Forelimb muscle (tissue), 1 donor: ENCODE measurements around the gene CBFA2T3. TPM values are rescaled to one million over a fixed set of nuclear protein-coding genes. Genes with fewer than 3 reads are reported as not detected.

Experiments
- DNase-seq: peaks from one replicate; pipeline ENCODE4 v3.0.0-alpha.2; 2013; ENCODE audit warnings: low read depth
- polyA plus RNA-seq: library from polyadenylated mRNA; unstranded; fragments of 120-200 nt; gene quantifications from one replicate; pipeline ENCODE4 v1.2.1, GENCODE V29; 2013; ENCODE audit not compliant: insufficient read length

Gene CBFA2T3
- polyA plus RNA-seq, 1 donor = 18.9 TPM

DNA sequence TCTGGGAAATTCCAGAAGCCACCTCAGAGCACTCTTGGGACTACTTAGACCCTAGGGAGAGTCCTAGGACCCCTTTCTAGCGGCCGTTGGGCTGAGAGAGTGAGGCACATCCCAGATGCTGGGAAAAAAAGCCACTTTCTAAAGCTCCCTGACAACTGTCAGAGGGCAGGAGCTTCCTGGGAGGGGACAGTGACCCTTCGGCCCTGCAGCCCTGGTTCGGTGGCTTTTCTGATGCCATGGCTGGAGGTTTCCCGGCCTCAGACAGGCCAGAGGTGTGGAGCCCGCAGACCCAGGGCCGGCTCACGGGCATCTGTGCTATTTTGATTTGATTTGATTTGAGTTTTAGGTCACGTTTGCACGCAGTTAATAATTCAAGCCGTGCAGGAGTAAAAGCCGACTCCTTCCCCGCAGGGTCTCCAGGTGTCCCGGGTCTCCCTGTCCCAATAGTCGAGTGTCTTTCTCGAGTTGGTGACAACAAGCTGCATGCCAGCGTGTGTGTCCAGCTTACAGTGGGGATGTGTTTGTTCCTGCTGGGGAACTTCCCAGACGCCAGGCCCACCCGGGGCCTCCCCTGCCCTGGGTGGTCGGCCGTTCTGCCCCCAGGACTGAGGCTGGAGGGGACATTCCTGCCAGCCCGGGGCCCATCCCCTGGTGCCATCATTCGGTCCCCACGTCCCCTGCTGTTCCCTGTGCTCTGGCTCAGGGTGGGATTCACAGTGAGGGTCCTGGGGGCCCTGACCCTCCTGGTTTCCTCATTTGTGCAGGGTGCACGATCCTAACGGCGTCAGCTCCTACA lies 1.0 kb upstream of the CBFA2T3 start:
- no peak for DNase-seq

DNA sequence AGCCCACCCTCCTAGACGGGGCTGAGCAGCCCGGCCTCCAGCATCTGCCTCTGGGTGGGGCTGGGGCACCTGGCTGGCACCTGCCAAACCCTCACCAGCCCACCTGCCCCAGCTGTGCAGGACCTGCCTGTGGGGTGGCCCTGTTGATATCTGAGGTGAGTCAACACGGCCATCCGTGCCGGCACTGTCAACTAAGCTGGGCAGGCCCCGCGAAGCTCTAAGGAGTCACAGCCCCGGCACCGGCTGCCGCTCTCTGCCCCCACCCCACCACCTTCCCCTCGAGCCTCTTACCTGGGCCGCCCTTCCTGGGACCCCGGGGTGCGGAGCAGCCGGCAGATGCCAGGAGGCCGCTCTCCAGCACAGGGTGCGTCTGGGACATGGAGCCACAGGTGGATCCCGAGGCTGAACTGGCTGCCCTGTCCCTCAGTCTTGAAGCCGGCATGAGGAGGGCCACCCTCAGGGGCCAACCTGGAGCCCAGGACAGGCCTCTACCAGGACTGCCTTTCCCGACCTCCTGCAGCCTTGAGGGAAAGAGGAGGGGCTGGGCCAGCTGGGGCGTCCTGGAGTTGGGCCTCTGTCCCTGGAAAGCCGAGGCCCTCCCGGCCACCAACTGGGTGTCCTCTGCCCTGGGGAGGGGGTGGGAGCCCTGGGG lies 515 bp downstream of the CBFA2T3 start:
- DNase-seq = no peak

DNA sequence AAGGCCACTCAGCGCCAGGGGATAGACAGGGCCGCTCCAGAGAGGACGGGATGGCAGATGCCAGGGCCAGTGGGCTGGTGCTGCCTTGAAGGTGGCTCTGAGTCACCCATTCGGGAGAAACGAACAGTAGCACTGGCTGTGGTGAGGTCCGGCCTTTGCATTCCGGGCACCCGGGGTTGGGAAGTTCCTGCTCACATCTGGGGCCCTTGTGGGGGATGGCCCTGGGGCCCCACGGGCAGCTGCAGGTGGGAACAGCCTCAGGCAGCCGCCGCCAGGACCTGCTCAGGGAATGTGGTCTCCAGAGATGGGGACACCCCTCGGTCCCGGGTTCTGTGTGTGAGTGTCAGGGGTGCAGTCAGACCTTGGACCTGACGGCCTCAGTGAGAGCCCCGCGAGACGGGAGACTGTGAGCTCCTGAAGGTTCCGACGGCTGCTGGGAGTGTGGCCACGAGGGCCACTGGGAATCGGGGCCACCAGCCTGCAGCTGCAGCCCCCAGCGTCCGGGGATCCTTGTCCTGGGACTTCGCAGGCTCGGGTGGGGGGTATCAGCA lies 1.4 kb downstream of the CBFA2T3 start:
- no peak for DNase-seq

DNA sequence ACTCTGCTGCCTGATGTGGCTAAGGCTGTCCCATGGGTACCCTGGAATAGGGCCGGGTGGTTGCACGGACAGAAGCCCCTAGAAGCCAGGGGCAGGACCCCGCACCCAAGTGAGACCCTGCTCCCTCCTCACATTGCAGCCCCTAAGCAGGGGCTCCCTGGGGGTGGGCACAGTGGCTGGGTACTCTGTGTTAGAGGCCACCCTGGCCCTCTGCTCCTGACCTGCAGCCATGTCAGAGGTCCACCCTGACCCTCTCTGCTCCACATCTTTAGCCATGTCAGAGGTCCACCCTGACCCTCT lies 2.1 kb downstream of the CBFA2T3 start:
- DNase-seq = no peak

DNA sequence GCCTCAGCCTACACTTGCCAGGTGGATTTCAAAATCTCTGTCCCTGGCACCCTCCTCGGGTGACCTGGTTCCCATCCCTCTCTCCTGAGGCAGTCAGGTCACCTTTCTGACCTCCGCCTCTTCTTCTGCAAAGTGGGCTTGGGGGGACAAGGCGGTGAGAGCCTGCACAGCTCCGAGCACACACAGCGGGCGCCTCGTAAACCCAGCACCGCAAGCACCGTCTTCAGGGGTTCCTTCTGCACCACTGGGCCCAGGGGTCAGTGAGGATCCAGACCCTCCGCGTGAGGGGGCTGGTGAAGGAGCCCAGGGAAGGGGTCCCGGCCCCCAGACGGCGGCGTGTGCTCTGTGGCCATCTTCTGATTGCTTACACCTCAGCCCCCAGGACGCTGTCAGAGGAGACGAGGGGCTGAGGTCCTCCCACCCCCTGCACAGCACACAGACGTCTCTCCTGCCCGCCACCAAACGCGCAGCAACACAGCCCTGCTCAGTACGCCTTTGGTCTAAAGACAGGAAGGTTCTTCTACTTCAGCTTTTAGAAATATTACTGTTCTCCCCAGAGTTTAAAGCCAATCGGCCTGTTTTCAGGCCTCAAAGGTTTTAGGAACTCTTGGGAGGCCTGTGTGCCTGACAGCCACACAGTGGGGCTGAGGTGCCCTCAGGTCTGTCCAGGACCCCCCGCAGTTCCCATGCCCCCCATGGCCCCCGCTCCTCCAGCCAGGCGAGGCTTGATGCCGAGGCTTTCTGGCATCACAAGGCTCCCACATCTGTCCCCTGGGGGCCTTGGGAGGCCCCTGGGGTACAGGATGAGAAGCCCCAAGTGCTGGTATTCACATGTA lies 2.7 kb downstream of the CBFA2T3 start:
- DNase-seq = no peak

DNA sequence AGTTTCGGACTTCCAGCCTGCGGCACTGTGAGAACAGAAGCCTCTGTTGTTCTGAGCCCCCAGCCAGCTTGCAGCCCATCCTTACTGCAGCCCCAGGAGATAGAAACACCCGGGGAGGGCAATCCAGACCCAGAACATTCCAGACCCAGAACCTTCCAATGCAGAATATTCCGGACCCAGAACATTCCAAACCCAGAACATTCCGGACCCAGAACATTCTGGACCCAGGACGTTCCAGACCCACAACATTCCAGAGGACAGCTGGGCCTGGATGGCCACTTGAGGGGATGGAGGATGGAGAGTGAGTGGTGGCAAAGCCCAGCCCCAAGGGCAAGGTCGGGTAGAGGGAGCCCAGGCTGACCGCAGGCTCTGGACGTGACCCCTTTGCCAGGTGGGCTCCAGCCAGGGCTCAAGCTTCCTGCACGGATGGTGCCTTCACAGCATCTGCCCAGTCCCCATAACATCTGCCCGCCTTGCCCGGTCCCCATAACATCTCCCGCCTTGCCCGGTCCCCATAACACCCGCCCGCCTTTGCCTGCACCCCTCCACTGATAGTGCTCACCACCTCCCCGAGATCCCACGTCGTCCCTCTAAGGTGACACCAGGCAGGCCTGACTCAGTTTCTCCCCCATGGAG lies 3.5 kb downstream of the CBFA2T3 start:
- no peak for DNase-seq

DNA sequence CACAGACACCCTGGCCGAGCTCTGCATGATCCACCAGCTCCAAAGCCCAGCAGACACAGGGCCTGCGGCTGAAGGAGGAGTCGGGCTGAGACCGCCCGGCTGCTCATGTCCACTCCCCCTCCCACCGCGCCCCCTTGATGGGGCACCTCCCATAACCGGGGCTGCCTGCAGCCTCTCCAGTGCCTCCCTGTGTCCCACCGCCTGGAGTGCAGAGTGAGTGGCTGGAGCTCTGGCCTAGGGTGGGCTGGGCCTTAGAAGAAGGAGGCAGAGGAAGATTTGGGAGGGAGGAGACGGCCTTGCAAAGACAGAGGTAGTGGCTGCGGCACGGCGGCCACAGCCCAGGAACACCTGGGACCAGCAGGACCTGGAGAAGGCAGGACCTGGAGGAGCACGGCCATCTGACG lies 4.0 kb downstream of the CBFA2T3 start:
- no peak for DNase-seq

DNA sequence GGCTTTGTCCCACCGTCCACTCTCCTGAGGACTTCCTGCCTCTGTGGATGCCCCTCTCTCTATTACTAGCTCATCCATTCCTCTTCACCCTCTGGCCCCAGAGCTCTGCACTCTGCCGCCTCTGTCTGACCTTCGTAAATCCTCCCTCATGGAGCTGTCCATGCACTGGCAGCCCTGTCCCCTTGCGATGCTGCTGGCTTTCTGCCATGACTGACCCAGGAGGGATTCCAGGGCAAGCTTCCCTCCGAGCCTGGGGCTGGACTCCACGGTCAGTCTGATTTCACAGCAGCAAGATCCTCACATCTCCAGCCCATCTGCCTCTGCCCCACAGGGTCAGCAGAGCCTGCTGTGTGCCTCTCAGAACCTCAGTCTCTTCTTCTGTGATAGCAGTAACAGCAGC lies 4.7 kb downstream of the CBFA2T3 start:
- DNase-seq = no peak

DNA sequence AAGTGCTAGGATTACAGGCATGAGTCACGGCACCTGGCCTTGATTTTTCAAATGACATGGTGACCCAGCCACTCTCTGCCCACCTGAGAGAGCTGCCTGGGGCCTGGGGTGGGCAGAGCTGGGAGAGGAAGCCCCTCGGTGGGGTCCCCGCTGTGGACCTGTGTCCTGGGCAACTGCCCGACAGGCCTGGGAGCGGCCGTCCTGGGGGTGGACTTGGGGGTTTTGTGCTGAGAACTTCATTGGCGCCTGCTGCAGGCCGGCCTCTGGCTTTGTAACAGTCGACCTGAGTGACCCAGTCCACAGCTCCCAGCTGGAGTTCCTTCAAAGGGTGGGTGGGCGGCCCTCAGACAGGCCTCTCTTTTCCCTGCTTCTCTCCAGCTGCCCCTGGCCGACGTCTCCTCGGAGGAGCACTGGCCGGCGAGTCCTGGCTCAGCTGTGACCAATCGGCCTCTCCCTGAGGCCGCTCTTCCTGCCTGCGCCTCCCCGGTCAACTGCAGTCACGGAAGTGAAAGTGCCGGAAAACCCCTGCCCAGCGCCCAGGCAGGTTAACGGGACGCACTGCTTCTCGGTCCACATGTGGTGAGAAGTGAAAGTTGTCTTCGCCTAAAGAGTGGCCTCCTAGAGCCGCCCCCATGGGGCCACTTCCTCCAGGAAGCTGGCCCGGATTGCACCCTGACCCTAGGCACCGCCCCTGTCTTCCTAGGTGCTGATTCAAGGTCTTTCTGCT lies 5.5 kb downstream of the CBFA2T3 start:
- DNase-seq = no peak

DNA sequence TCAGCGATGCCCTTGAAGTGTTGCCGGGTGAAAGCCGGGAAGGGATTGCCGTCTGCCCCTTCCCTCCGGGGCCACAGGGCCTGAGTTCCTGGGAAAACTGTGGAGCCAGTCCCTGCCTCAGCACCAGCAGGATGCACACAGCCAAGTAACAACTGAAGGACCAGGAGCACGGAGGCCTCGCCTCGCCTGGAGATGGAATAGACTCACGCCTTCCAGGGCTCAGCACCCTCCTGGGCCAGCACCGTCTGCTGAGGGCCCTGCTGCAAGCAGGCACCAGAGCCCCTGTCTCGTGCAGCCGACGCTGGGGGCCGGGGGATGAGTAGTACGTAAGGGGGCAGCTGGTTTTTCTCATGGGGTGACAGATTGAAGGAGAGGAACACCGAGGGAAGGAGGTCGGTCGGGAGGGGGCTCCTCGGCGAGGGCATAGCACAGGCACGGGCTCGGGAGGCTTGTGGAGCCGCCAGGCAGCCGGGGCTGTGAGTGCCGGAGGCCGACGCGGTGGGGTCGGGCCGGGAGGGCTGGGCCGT lies 6.4 kb downstream of the CBFA2T3 start:
- no peak for DNase-seq

DNA sequence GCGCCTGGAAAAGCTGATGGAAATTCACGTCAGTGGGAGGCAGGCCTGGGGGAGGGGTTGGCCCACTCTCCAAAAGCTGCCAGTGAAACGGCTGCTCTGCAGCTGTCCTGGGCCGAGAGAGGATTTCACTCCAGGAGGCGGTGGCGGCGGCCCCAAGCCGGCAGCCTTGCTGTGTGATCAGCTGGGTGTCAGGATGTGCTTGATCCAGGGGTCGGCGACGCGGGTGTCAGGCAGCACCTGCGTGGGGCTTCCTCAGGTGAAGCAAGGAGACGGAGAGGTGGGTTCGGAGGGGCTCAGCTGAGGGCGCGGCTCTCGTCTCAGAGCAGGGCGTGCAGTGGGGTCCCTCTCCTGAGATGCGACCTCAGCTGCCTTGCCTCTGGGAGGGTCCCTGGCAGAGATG lies 7.0 kb downstream of the CBFA2T3 start:
- DNase-seq = no peak

DNA sequence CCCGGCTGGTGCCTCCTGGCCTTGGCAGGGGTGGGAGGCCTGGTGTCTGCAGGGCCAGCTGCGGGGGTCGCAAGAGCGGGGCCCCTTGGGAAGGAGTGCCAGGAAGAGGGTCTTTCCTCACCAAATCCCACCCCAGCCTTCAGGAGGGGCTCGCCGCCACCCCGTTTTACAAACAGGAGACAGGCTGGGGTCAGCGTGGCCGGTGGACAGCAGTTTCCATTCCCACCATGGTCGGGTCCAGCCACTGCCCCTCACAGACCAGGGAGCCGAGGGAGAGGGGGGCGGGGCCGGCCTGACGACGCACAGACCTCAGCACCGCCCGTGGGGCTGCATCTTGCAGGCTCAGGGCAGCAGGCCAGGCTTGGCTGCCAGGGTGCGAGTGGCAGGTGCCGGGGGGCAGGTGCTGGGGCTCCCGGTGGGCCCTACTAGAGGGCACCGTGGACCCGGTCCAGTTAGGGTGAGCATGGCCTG lies 7.6 kb downstream of the CBFA2T3 start:
- no peak for DNase-seq

DNA sequence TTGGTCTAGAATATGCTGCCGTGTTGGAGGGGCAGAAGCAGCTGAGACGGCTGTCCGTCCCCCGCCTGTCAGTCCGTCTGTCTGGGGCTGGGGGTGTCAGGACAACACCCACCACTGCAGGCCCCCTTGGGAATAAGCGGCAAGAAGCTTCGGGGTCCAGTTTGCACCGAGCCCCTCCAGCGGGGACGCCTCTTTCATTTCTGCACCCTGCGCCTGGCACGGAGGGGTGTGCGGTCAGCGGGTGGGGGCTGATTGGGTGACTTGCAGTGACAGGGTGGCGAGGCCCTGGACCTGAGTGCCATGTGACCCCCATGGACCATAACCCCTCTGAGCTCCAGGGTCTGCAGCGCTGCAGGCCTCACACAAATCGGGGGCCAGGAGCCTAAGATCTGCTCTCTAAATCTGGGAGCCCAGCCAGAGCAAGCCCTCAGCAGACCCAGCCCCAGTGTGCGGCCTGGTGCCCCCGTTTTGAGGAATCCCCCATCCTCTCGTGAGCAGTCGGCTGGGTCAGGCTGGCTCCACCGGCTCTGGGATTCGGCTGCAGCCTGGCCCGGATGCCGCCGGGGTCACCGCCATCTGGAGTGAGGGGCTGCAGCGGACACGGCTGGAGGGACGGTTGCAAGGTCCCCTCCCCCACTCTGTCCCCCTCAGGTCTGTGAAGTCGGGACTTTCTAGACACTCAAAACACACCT lies 8.3 kb downstream of the CBFA2T3 start:
- no peak for DNase-seq

DNA sequence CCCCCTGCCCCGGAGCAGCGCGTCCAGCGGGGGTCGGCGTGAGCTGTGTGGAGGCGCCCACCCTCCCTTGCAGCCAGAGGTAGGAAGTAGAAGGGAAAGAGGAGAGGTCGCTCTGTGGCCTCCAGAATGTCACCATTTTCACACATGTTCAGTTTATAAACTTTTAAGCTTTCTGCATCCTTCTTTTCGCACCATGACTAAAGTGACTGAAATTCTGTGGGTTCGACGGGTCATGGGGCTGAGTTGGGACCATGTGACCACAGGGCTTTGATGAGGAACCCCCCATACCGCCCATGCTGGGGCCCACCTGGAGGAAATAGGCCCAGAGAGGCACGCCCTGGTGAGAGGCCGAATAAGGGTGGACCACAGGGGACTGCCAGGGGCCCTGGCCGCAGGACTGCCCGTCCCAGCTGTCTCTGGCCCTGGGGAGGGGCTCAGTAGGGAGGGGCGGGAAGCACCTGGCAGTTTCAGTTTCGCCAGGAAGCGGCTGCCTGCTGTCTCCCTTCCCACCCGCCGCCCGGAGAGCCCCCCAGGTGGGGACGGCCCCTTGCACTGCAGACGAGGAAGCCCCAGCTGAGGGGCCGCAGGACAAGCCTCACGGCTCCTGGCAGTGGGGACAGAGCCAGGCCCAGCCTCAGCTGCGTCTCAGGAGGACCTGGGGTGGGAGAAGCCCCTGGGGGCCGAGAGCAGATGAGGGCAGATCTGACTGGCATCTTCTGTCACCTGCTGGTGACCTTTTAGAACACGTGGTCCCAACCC lies 9.0 kb downstream of the CBFA2T3 start:
- no peak for DNase-seq

DNA sequence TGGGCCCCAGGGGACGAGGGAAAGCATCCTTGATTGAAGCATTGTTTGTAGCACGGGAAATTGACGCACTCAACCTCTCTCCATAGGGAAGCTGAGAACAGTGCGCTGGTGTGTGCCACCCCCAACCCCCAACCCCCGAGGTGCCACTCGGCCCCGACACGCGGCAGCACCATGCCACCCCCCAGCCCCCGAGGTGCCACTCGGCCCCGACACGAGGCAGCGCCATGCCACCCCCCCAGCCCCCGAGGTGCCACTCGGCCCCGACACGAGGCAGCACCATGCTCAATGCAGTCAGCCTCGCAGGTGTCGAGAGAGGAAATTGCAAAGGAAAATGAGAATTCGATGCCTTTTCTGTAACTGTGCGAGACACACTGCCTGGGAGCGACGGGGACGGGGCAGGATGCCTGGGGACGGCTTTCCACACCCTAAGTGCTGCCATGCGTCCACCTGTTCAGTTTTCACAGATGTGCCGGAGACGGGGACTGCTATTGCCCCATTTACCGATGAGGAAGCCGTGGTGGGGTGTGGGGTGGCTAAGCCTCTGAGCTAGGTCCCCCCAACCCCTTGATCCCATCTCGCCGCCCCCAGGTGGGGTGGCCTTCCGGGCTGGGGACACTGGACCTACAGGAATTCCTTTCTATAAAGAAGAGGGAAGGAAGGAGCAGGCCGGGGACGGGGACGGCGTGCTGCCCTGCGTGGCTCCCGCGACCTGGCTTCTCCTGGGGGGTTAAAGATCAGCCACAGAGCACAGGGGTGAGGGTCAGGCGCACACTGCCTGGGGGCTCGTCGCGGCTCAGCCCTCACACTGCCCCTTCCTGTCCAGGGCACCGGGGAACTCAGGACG lies 9.8 kb downstream of the CBFA2T3 start:
- DNase-seq = no peak

DNA sequence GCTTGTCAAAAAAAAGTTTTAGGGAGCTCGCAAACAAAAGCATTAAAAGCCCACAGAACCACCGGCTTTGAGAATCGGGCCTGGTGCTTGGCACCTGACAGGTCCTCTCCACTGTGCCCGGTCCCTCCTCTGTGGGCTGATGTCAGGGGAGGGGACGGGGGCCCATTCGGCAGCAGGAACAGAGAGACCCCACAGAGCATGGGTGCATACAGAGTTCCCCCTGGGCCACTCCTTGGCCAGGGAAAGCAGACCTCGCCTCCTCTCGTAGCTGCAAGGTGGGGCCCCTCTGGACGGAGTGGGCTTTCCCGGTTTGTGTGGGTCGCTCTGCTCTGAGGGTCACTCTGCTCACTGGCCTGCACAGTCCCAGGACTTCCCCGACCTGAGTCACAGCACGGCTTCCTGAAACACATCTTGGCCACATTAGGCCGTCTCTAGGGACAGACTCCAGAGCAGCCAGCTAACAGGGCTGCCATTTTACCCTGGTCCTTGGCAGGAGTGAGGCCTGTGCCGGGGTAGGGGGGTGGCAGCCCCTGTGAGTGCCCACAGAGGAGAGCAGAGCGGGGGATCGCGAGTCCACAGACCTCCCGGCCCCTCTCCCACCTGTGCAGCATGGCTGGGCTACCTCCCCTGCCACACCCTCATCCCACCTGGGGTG lies 11.1 kb downstream of the CBFA2T3 start:
- DNase-seq = no peak

DNA sequence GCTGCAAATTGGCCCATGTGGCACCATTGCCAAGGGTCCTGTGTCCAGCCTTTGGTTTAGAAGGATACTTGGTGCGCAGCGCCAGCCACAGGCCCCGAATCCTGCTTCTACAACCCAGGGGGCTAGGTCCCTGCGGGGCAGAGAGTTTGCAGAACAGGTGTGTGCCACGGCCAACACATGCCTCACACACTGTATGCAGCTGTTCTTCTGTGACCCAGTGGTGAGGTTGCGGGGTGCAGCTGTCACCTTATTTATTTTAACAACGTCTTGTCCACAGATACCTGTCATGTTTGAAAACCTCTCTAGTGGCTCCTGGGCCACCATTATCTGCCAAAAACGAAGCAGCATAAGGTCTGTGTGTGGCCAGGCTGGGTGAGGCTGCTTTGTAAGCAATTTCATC lies 11.6 kb downstream of the CBFA2T3 start:
- no peak for DNase-seq

DNA sequence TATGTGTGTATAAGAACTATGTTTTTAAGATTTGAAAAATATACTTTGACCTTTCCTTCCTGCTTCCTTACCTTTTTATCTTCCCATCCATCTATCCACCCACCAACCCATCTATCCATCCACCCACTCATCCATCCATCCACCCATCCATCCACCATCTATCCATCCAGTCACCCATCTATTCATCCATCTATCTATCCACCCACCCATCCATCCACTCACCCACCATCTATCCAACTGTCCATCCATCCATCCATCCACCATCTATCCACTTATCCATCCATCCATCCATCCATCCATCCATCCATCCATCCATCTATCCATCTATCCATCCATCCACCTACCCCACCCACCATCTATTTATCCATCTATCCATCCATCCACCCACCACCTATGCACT lies 12.4 kb downstream of the CBFA2T3 start:
- no peak for DNase-seq
